Stimulated activated CD8-positive, alpha-beta memory T cell treated with anti-CD3 and anti-CD28 coated beads, Interleukin-15, amount 100 ng/mL, for 48 hours (primary cell): ENCODE data around the gene RGL2.
"Not testable (repeated sequence)": the region's sequence is repeated elsewhere in the genome, so short reads cannot be mapped to it uniquely, and the experiment has no call there.

Experiments
- DNase-seq, 2 donors: peaks; one replicate each; pipeline ENCODE4 v3.0.0-alpha.2; 2020; ENCODE audit warnings: low read depth in 2 of 2

The RGL2 gene

GRCh38 chr6:33273924-33274902 is 24.5 kb downstream of the RGL2 start:
- DNase-seq: no peak

- DNase-seq: no peak
Observed at GRCh38 chr6:33273129-33273923, 25.4 kb downstream of the RGL2 start.

- DNase-seq: no peak
Observed at GRCh38 chr6:33272275-33273128, 26.2 kb downstream of the RGL2 start.

- peak; percentile 76 to 84 for DNase-seq
Observed at GRCh38 chr6:33271468-33272274, 27.1 kb downstream of the RGL2 start, which contains the start of the genes RPS18 and VPS52. TSS of gene RPS18 (plus strand) at chr6:33272075. CDS start at chr6:33272120, 45 bp downstream. TSS of gene VPS52 (minus strand) at chr6:33271876. CDS start at chr6:33271675, 201 bp downstream.

GRCh38 chr6:33271117-33271467 is 27.6 kb downstream of the RGL2 start:
- no peak for DNase-seq

GRCh38 chr6:33264015-33264414 is 34.7 kb downstream of the RGL2 start:
- DNase-seq: no peak

GRCh38 chr6:33262490-33262889 is 36.3 kb downstream of the RGL2 start:
- not testable (repeated sequence) for DNase-seq

- DNase-seq: no peak
Observed at GRCh38 chr6:33259032-33259431, 39.7 kb downstream of the RGL2 start.

- DNase-seq: no peak
Observed at GRCh38 chr6:33254591-33254990, 44.2 kb downstream of the RGL2 start.

- no peak for DNase-seq
Observed at GRCh38 chr6:33252759-33253158, 46.0 kb downstream of the RGL2 start.

- no peak for DNase-seq
Observed at GRCh38 chr6:33251395-33252012, 47.2 kb downstream of the RGL2 start.

GRCh38 chr6:33250731-33251130 is 48.0 kb downstream of the RGL2 start:
- no peak for DNase-seq

- DNase-seq: no peak
Observed at GRCh38 chr6:33249732-33250630, 48.8 kb downstream of the RGL2 start.

- peak; percentile 96 to 97 for DNase-seq
Observed at GRCh38 chr6:33248932-33249731, 49.6 kb downstream of the RGL2 start.

- peak in 1 of 2 donors; percentile 6 for DNase-seq
Observed at GRCh38 chr6:33248643-33248931, 50.2 kb downstream of the RGL2 start.

GRCh38 chr6:33247977-33248642 is 50.6 kb downstream of the RGL2 start:
- peak; percentile 74 to 80 for DNase-seq

- no peak for DNase-seq
Observed at GRCh38 chr6:33243476-33243875, 55.3 kb downstream of the RGL2 start.

- DNase-seq: no peak
Observed at GRCh38 chr6:33241968-33242367, 56.8 kb downstream of the RGL2 start.
